RWPE2 (cell line): ENCODE results near the gene PLEKHG2.

Experiments
- ATAC-seq: fragments of 200-7000 bp; cut with Tn5 transposase; 3 replicates; pipeline ENCODE4 v1.9.1; 2021; ENCODE audit warnings: low read depth
- DNase-seq: peaks from one replicate; pipeline ENCODE4 v3.0.0-alpha.2; 2020; ENCODE audit warnings: low spot score
- H3K27ac ChIP-seq: fragments of 450-650 bp; 2 replicates; pipeline ENCODE4 v1.5.1; 2017; ENCODE audit warnings: mild to moderate bottlenecking; ENCODE audit not compliant: poor library complexity, severe bottlenecking
- H3K27me3 ChIP-seq: fragments of 250-450 bp; sonication (Bioruptor Pico); 2 replicates; pipeline ENCODE4 v1.5.1; 2021; ENCODE audit warnings: mild to moderate bottlenecking, moderate library complexity; ENCODE audit not compliant: insufficient read depth, poor library complexity, severe bottlenecking
- H3K36me3 ChIP-seq: fragments of 250-450 bp; sonication (Bioruptor Pico); 2 replicates; pipeline ENCODE4 v1.5.1; 2020; ENCODE audit warnings: low read depth, mild to moderate bottlenecking, moderate library complexity
- H3K4me1 ChIP-seq: fragments of 250-450 bp; sonication (Bioruptor Pico); 2 replicates; pipeline ENCODE4 v1.5.1; 2021; ENCODE audit warnings: mild to moderate bottlenecking, moderate library complexity; ENCODE audit not compliant: insufficient read depth, poor library complexity, severe bottlenecking
- H3K4me3 ChIP-seq: fragments of 250-450 bp; sonication (Bioruptor Pico); 2 replicates; pipeline ENCODE4 v1.5.1; 2021; ENCODE audit warnings: mild to moderate bottlenecking, moderate library complexity; ENCODE audit not compliant: severe bottlenecking
- H3K9me3 ChIP-seq: fragments of 250-450 bp; sonication (Bioruptor Pico); 2 replicates; pipeline ENCODE4 v1.5.1; 2021; ENCODE audit warnings: mild to moderate bottlenecking, moderate library complexity; ENCODE audit not compliant: severe bottlenecking
- TF ChIP-seq, protein P1 (sequence below): fragments of 450-650 bp; IDR thresholded peaks from one replicate; pipeline ENCODE4 v1.5.1; 2017; ENCODE audit warnings: mild to moderate bottlenecking, moderate library complexity; ENCODE audit not compliant: poor library complexity, severe bottlenecking

Gene PLEKHG2

DNA sequence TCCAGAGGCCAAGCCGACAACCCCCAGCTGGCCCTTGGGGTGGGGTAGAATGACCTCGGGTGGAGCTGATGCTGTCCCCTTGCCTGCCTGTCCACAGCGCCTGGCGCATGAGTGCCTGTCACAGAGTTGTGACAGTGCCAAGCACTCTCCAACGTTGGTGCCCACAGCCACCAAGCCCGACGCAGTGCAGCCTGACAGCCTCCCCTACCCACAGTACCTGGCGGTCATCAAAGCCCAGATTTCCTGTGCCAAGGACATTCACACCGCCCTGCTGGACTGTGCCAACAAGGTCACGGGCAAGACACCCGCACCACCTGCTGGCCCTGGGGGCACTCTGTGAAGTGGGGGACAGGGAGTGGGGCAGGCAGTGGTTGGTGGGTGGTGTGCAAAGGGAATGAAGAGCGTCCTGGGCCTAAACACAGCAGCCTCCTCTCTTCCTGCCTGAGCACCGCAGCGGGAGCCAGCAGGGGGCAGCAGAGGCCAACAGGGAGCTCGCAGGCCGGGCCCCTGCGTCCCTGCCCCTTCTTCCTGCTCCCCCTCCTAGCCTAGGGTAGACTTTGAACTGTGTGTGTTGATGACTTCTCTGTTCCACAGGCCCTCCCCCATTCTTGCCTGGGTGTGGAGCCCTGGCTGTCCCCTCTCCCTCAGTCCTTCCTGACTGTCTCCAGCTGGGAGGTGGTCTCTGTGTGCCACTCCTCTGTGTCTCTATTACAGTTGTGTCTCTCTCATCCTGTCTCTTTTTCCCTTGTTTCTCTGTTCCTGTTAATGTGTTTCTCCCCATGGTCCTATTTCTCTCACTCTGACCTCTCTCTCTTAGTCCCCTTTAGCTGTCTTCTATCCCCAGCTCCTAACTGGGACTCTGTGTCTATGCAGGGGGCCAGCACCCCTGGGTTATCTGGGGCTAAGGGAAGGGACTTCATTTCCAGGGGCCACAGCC, 14.8 kb upstream of the PLEKHG2 start:
- Histone ChIP-seq H3K27me3 (no peaks in the 10 kb centered on the region), H3K4me1 (peaks cover 30% of the 10 kb centered on the region), H3K4me3 (no peak overlapping the region), H3K27ac (peak overlapping the region; percentile 98), H3K9me3 (no peaks in the 10 kb centered on the region), H3K36me3 (peaks cover 21% of the 10 kb centered on the region)
- DNase-seq (no peak), ATAC-seq (peak; percentile 71)
- TF ChIP-seq, protein P1, sequence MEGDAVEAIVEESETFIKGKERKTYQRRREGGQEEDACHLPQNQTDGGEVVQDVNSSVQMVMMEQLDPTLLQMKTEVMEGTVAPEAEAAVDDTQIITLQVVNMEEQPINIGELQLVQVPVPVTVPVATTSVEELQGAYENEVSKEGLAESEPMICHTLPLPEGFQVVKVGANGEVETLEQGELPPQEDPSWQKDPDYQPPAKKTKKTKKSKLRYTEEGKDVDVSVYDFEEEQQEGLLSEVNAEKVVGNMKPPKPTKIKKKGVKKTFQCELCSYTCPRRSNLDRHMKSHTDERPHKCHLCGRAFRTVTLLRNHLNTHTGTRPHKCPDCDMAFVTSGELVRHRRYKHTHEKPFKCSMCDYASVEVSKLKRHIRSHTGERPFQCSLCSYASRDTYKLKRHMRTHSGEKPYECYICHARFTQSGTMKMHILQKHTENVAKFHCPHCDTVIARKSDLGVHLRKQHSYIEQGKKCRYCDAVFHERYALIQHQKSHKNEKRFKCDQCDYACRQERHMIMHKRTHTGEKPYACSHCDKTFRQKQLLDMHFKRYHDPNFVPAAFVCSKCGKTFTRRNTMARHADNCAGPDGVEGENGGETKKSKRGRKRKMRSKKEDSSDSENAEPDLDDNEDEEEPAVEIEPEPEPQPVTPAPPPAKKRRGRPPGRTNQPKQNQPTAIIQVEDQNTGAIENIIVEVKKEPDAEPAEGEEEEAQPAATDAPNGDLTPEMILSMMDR, result peak; percentile 97

DNA sequence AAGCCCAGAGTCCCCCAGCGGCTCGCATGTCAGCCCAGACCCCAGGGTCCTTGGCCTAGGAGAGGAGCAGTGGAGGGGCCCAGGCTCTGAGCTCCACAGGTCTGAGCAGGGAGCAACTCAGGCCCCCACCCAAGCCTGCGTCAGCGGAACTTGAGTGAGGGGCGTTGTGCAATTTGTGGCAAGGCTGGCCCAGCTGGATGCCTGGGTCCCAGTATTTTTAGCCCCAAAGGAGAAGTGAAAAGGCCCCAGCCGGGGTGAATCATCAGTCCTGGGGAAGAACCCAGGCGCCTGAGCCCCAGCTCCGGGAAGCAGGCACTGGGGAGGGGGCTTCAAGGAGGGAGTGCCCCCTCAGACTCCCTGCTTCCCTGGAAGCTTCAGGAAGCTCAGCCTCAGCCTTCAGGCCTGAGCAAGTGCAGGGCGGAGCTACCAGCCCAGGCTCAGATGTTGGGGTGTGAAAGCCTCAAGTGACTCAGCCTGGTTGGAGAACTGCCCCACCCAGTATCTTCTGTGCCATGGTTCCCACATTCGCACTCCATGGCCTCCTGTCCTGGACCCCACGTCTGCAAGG, 14.1 kb upstream of the PLEKHG2 start:
- H3K4me3 ChIP-seq, result no peak overlapping the region
- no peaks in the 10 kb centered on the region for H3K27me3 ChIP-seq
- H3K27ac ChIP-seq, result peak overlapping the region; percentile 98
- no peaks in the 10 kb centered on the region for H3K9me3 ChIP-seq
- ATAC-seq (peak; percentile 64), DNase-seq (peak; percentile 88)
- H3K4me1 ChIP-seq, result peaks cover 33% of the 10 kb centered on the region
- TF ChIP-seq, protein P1, result no peak
- peaks cover 17% of the 10 kb centered on the region for H3K36me3 ChIP-seq

DNA sequence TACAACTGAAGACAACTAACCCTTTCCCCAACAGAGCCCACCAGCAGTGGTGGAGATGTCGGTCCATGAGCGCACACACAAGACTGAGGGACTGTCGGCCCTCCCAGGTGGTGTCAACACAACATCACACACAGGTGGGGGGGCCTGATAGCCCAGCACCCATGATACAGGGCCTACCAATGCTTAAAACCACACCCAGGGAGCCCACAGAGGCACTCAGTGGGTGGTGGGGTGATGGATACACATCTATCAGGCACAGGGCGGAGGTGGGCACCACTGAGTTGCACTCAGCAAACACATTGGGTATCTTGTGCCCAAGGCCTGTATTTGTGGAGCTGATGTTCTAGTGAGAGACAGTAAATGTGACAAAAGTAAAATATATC, 12.8 kb upstream of the PLEKHG2 start:
- TF ChIP-seq, protein P1, result no peak
- peaks cover 39% of the 10 kb centered on the region for H3K4me1 ChIP-seq

DNA sequence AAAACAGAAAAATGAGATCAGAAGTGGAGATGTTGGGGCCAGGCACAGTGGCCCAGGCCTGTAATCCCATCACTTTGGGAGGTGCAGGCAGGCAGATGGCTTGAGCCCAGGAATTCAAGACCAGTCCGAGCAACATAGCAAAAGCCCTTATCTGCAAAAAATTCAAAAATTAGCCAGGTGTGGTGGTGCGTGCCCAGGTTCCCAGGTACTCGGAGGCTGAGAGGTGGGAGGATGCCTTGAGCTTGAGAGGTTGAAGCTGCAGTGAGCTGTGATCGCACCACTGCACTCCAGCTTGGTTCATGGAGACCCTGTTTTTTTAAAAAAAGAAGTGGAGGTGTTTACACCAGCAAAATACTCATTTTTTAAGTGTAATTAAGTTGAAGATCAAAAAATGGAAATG, 12.4 kb upstream of the PLEKHG2 start:
- Histone ChIP-seq H3K9me3 (no peaks in the 10 kb centered on the region), H3K27ac (peak overlapping the region; percentile 98), H3K4me3 (no peak overlapping the region), H3K27me3 (no peaks in the 10 kb centered on the region), H3K4me1 (peaks cover 39% of the 10 kb centered on the region), H3K36me3 (peaks cover 7% of the 10 kb centered on the region)
- ATAC-seq (no peak), DNase-seq (no peak)
- TF ChIP-seq, protein P1, result no peak

More for the DNA sequence above, 12.8 kb upstream of the PLEKHG2 start:
- H3K9me3 ChIP-seq, result no peaks in the 10 kb centered on the region
- no peak for ATAC-seq
- DNase-seq, result no peak
- H3K4me3 ChIP-seq, result no peak overlapping the region
- H3K27me3 ChIP-seq, result no peaks in the 10 kb centered on the region
- peaks cover 9% of the 10 kb centered on the region for H3K36me3 ChIP-seq
- H3K27ac ChIP-seq, result peak overlapping the region; percentile 98

DNA sequence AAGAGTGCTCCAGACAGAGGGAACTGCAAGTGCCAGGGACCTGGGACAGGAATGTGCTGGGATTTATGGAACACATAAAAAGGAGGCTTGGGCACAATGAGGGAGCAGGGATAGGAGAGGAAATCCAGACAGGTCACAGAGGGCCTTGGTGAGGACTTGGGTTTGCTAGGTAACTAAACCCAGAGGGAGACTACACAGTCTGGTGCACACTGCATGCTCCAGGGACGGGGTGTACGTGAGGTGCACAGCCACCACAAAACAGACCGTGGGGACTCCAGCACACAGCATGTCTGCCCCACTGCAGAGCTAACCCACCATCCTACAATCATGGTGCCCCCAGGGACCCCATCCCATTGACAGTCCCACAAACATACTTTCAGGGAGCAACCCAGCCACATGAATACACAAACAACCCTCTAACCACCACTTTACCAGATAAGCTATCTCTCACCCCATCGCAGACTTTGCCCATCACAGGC, 11.4 kb upstream of the PLEKHG2 start:
- Histone ChIP-seq H3K9me3 (no peaks in the 10 kb centered on the region), H3K27me3 (no peaks in the 10 kb centered on the region), H3K4me3 (no peak overlapping the region), H3K27ac (peak overlapping the region; percentile 98), H3K4me1 (peaks cover 39% of the 10 kb centered on the region), H3K36me3 (peaks cover 4% of the 10 kb centered on the region)
- TF ChIP-seq, protein P1, result no peak
- ATAC-seq (no peak), DNase-seq (no peak)
